NCI-H1930 (cell line): Measurements from ENCODE around the gene MCL1.
"Not testable (repeated sequence)": the region's sequence is repeated elsewhere in the genome, so short reads cannot be mapped to it uniquely, and the experiment has no call there.

Experiments
- DNase-seq, 2 experiments: peaks; one replicate each; lab custom pipeline; 2025; lab: John Stamatoyannopoulos, UW

Gene MCL1

DNA sequence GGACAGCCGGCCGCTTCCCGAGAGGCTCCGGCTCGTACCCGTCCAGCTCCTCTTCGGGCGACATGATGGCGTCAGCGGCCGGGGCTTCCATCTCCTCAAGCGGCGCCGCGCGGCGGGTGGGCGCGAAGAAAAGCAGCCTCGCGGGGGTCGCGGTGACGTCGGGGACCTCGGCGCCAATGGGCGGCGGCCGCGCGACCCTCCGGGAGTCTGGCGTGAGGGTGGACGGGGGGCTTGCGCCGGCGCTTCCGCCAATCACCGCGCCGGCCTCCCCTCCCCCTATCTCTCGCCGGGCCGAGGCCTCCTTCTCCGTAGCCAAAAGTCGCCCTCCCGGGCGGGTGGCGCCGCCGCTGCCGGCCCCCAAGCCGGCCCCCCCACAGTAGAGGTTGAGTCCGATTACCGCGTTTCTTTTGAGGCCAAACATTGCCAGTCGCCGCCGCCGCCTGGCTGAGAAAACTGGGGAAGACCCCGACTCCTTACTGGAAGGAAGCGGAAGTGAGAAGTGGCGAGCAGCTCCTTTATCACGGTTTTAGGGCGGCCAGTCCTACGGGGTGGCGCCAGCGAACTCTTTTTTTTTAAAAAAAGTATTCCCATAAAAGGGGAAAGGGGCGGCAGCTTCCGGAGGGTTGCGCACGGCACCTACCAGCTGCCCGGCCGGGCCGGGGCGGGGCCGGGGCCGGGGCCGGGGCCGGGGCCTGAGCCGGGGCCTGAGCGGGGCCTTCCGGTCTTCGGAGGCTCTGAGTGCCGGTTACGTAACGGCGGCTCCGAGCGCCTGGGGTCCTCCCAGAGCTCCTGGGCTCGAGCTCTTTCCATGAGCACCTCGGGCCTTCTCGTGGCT, at the start of gene MCL1:
TSS of gene MCL1 (minus strand) at position 501 of the 835 bp plus-strand sequence. CDS start at position 421, 80 bp downstream.
- peak; percentile 91 to 93 for DNase-seq

- no peak for DNase-seq
These were observed 49.3 kb upstream of the MCL1 start for GRCh38 chr1:150628766-150629114.

DNA sequence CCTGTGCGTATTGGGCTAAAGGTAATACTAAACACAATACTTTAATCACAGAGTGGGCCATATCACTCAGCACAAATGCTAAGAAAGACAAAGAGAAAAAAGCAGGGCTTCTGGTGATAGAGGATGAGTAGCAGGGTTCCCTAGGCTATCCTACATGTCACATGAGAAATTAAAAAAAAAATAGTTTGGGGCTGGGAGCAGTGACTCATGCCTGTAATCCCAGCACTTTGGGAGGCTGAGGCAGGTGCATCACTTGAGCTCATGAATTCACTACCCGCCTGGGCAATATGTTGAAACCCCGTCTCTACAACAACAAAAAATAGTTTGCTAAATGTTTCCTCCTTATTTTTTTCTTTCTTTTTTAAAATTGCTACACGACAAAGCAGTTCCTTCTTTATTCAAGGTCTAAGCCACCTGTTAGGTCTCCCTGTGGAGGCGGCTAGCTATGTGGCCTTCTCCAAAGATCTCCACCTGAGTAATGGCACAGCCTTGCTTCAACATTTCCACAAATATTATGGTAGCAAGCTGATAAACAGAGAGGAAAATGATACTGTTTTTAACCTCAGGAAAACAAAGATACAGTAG, 48.5 kb upstream of the MCL1 start:
- DNase-seq: no peak

- DNase-seq: no peak
These were observed 46.7 kb upstream of the MCL1 start for GRCh38 chr1:150626150-150626549.

- DNase-seq: not testable (repeated sequence)
These were observed 45.1 kb upstream of the MCL1 start for GRCh38 chr1:150624546-150624945.

DNA sequence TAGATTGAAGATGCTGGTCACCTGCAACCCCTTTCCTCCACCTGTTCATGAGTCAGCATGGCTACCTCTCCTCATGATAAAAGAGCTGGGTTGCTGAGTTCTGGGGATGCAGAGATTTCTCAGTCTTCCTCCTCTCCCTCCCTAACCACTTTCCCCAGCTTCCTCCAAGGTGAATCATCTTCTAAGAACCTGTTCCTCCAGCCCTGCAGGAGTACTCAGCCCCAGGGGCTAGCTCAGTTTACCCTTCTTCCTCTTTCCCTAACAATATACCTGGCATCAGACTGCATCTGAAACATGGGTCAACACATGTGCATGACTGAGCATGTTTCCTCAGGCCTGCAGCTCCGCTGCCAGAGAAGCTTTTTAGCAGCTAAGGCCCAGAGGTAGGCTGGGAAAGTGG, 44.7 kb upstream of the MCL1 start:
- DNase-seq: not testable (repeated sequence)

DNA sequence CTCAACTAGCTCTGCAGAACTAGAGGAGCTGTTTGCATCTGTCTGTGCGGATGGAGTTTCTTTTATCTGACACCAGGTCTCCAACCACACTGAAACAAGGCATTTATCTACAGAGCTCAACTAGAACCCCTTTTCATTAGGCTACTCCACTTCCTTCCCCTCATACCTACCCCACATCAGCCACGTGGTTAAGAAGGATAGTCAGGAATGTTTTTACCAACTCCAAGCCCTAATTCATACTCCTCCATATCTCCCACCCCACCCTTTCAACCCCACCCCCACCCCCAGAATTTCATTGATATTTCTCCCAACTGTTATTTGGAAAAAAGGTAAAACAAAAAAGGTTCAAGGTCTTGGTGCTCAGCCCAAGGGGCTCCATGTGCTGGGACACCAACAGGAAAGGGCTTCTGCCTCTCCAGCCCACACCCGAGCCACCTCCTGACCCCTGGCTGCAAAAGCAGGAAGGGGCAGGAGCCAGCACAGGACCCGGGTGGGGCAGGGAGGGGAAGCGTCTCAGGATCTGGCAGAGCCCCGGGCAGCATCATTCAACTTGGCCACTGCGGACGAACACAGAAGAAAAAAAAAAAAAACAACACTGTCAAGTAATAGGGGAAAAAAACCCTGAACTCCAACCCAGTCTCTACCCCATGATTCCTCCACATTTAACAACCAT, 43.0 kb upstream of the MCL1 start:
- no peak for DNase-seq

GRCh38 chr1:150621497-150622302, 42.3 kb upstream of the MCL1 start:
- no peak for DNase-seq

- DNase-seq: no peak
These were observed 41.5 kb upstream of the MCL1 start for GRCh38 chr1:150620919-150621318.

- DNase-seq: peak in 1 of 2 experiments; percentile 33
These were observed 40.4 kb upstream of the MCL1 start for GRCh38 chr1:150619576-150620509.

DNA sequence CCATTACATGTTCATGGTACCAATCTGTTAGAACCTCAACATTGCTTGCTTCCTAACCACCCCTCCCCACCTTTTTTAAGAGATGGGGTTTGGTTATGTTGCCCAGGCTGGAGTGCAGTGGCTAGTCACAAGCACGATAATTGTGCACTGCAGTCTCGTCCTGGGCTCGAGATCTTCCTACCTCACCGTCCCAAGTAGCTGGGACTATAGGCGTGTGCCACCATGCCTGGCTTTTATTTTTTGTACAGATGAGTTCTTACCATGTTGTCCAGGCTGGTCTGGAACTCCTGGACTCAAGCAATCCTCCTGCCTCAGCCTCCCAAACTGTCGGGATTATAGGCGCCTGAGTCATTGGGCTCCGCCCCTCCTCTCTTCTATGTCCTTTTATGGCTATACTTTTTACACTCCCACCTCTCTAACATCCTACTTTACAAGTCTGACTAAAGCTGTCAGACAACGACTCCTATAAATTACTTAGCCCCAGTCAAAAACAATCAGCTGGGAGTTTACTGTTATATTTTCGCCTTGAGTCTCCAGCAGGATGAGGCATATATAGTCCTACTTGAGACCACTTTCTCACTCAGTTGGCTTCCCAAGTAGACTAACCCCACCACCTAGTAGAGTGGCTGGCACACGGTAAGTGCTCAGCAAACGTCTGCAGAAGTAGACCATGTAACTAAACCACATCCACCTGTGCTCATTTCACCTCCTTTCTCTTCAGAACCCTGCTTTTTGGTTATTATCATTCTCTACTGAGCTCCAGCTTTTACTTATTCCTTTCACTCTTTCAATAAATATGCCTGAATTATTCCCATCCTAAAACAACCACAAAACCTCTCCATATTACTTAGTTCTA, 36.2 kb upstream of the MCL1 start:
- no peak for DNase-seq

DNA sequence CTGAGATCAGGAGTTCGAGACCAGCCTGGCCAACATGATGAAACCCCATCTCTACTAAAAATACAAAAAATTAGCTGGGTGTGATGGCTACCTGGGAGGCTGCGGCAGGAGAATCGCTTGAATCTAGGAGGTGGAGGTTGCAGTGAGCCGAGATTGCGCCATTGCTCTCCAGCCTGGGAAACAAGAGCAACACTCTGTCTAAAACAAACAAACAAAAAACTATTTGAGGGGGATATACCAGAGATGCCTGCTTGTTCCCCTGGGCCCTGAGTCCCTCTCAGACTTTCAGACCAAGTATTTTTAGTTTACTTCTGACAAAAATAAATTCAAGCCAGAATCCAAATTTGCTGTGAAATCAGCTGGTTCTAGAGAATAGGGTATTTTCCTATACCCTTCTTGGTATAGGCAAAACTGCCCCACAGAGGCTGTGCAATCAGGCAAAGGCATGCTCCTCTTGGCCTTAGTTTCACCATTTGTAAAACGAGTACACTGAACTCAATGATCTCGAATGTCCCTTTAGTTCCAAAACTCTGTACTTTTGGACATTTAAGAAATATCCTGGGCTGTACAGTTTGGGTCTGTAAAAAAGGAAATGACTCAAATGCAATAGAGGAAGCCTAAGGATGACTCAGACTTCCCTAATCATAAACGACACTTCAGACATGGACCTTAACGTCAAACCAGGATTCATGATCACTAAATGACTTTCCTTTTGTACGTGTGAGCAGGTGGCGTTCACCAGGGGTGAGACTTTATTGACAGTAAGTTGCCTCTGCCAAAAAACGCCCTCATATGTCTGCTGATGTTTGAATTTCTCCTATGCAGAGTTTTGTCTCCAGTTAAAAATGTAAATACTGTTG, 33.9 kb upstream of the MCL1 start:
- DNase-seq: no peak

DNA sequence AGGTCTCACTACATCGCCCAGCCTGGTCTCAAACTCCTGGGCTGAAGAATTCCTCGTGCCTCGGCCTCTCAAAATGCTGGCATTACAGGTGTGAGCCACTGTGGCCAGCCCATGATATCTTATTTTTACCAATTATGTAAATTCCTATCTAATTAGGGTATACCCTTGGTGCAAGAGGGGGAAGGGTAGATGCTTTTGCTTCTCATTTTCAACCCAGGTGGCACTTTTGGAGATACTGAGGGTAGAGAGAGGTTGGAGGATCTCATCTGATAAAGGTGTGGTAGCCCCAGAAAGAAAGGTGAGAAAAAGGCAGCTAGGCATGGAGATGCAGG, 32.6 kb upstream of the MCL1 start:
- no peak for DNase-seq

DNA sequence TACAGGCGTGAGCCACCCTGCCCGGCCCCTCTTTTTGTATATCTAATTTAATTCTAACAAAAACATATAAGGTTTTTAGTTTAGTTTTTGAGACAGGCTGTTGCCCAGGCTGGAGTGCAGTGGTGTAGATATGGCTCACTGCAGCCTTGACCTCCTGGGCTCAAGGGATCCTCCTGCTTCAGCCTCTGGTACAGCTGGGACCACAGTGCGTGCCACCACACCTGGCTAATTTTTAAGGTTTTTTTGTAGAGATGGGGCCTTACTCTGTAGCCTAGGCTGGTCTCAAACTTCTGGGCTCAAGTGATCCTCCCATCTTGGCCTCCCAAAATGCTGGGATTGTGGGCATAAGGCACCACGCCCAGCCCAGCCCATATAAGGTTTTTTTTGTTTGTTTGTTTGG, 31.2 kb upstream of the MCL1 start:
- DNase-seq: no peak

- no peak for DNase-seq
These were observed 30.3 kb upstream of the MCL1 start for GRCh38 chr1:150609732-150610131.

- no peak for DNase-seq
These were observed 27.2 kb upstream of the MCL1 start for GRCh38 chr1:150606463-150607142.

DNA sequence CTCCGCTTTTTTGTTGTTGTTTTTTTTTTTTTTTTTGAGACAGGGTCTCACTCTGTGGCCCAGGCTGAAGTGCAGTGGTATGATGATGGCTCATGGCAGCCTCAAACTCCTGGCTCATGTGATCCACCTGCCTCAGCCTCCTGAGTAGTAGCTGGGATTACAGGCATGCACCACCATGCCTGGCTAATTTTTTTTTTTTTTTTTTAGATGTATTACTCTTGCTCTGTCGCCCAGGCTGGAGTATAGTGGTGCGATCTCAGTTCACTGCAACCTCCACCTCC, 26.0 kb upstream of the MCL1 start:
- not testable (repeated sequence) for DNase-seq

DNA sequence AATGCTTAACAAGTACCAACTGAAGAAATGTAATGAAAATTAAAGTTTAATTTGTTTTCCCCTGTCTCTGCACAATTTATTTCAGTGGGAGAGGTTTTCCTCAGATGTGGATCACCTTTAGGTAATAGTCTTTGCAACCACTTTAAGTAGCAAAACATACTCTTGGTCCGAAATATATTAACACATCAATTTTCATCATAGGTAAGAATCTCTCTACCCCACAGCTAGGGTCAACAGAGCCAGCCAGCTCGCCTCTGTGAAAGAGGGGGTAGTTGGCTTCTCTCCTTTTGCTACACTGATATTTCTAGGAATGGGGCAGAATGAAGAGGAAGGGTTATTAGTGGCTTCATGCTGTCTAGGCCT, 24.8 kb upstream of the MCL1 start:
- DNase-seq: no peak

DNA sequence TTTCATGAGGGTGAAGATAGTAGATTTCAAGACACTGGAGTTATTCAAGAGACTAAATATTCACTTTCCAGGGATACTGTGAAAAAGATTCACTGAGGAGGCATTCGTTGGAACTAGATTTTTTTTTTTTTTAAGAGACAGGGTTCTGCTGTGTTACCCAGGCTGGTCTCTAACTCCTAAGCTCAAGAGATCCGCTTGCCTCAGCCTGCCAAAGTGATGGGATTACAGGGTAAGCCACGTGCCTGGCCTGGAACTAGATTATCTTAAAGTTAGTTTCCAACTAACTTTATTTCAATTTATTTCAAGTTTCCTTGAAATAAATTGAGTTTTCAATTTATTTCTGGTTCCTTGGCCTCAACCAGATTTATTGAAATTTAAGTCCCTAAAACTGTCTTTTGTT, 24.3 kb upstream of the MCL1 start:
- no peak for DNase-seq
